Stomach smooth muscle (tissue), 2 donors: Measurements from ENCODE around the gene GRB7.
A peak's percentile ranks its signal among the peaks of the same experiment; 100 is the strongest.

ENCODE experiments used
- H3K27ac ChIP-seq: one replicate; pipeline ENCODE4 v1.7.0; 2013; ENCODE audit warnings: mild to moderate bottlenecking, low read length, inconsistent platforms
- H3K27me3 ChIP-seq, 2 donors: one replicate each; pipeline ENCODE4 v1.7.0; 2013; ENCODE audit warnings: low read length in 2 of 2; ENCODE audit not compliant: insufficient read depth in 2 of 2, control insufficient read depth in 1 of 2
- H3K36me3 ChIP-seq, 2 donors: one replicate each; pipeline ENCODE4 v1.7.0; 2013; ENCODE audit warnings: low read length in 2 of 2; ENCODE audit not compliant: control insufficient read depth in 2 of 2, insufficient read depth in 2 of 2
- H3K4me1 ChIP-seq: one replicate; pipeline ENCODE4 v1.7.0; 2013; ENCODE audit warnings: low read length; ENCODE audit not compliant: control insufficient read depth, insufficient read depth
- H3K4me3 ChIP-seq, 2 donors: one replicate each; pipeline ENCODE4 v1.7.0; 2013; ENCODE audit warnings: low read length in 2 of 2
- H3K9ac ChIP-seq, 2 donors: one replicate each; pipeline ENCODE4 v1.7.0; 2013; ENCODE audit warnings: low read length in 2 of 2, mild to moderate bottlenecking in 1 of 2
- H3K9me3 ChIP-seq, 2 donors: one replicate each; pipeline ENCODE4 v1.7.0; 2013; ENCODE audit warnings: low read length in 2 of 2; ENCODE audit not compliant: control insufficient read depth in 2 of 2
- donor health status: healthy.
- donor health status: Pancreatic carcinoma.

GRB7 gene

DNA sequence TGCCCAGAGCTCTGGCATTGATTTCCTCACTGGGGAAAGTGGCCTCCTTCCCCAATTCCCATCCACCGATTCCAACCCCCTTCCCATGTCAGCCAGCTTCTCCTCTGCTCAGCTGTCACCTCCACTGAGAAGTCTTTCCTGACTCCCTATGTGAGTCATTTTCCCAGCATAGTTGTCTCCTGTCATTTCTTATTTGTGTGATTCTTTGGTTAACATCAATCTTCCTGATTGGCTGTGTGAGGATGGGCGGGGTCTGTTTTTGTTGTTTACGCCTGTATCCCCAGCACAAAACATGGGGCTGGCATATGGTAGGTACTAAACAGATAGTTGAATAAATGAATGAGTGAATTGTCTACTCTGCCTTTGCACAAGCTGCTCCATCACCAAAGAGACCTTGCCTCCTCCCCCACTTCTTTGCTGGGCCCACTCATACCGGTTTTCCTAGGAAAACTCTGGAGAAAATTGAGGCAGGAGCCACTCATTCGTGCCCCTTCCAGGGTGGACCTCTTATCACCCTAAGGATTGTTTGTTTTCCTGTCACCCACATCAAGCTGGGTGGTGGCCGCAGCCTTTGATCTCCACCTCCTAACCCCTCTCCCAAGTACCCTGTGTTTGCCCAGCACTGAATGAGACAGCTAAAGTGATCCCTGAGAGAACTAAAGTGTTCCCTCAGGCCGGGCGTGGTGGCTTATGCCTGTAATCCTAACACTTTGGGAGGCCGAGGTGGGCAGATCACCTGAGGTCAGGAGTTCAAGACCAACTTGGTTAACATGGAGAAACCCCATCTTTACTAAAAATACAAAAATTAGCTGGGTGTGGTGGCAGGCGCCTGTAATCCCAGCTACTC, 1.2 kb upstream of the GRB7 start:
- no peaks in the 10 kb centered on the region for H3K36me3 ChIP-seq
- H3K4me1 ChIP-seq: peaks cover 16% of the 10 kb centered on the region
- H3K9ac ChIP-seq: no peak overlapping the region
- H3K27me3 ChIP-seq: peaks cover 41 to 45% of the 10 kb centered on the region in 2 donors
- no peak overlapping the region for H3K4me3 ChIP-seq
- H3K9me3 ChIP-seq: no peaks in the 10 kb centered on the region
- no peak overlapping the region for H3K27ac ChIP-seq

GRCh38 chr17:39737206-39737759, 455 bp upstream of the GRB7 start:
- H3K9ac ChIP-seq: no peak overlapping the region
- peaks cover 44 to 52% of the 10 kb centered on the region in 2 donors for H3K27me3 ChIP-seq
- H3K4me1 ChIP-seq: peaks cover 16% of the 10 kb centered on the region
- no peaks in the 10 kb centered on the region for H3K36me3 ChIP-seq
- H3K4me3 ChIP-seq: no peak overlapping the region
- H3K27ac ChIP-seq: no peak overlapping the region
- no peaks in the 10 kb centered on the region for H3K9me3 ChIP-seq

DNA sequence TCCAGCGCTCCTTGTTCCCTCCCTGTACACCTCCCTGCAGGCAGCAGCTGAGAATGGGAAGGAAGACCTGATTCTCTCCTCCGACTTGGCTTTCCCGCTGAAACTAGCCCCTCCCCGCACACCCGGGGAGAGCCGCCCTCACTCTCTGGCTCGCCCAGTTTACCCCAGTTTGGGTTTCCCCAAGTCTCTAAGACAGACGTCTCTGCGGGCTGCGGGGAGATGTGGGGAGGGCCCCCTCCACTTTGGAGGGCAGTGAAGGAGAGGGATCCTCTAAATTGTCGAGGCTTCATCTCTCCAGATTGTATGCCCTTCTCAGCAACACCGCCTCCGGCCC, 797 bp downstream of the GRB7 start:
- Histone ChIP-seq H3K9me3 (no peaks in the 10 kb centered on the region), H3K27ac (no peak overlapping the region), H3K9ac (no peak overlapping the region), H3K4me3 (no peak overlapping the region), H3K27me3 (peaks cover 55 to 58% of the 10 kb centered on the region in 2 donors), H3K36me3 (no peaks in the 10 kb centered on the region), H3K4me1 (peaks cover 16% of the 10 kb centered on the region)

DNA sequence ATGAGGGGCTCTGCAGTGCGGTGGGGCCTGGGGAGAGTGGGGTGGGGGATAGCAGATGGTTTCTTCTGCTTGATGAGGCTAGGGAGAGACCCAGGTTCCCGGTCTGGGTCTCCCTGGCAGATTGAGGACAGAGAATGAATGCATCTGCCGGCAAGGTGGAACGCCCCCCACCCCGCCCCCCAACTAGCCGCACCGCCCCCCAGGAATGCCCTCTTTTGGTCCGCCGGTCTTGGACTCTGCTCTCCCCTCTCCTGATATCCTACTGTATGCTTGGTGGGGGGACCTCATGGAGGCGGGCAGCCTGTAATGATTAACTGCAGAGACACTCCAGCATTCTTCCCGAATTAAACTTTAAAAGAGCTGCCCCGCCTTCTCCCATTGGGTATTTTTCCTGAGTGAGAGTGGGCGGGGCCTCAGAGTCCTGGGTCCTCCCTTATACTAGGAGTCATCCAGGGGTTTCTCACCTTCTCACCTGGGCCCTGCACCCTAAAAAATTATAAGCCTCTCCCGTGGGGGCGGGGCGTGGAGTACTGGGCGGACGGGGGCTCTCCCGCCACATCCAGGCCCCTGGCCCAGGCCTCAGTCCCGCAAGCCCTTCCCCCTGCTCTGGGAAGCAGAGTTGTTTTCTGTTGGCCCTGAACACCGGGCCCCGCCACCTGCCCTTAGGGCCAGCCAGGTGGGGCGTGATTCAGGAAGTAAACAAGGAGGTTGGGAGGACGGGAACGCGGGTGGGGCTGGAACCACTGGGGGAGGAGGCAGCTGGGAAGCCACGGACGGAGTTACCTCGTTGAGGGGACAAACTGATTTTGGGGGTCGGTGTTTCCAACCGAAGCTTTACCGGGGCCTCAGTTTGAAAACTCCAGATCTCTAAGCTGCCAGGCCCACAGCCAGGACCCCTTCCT, 1.5 kb downstream of the GRB7 start:
- H3K4me1 ChIP-seq: peaks cover 16% of the 10 kb centered on the region
- no peaks in the 10 kb centered on the region for H3K9me3 ChIP-seq
- peaks cover 59 to 62% of the 10 kb centered on the region in 2 donors for H3K27me3 ChIP-seq
- H3K9ac ChIP-seq: no peak overlapping the region
- no peaks in the 10 kb centered on the region for H3K36me3 ChIP-seq
- H3K27ac ChIP-seq: no peak overlapping the region
- peak overlapping the region in 1 of 2 donors; percentile 22 for H3K4me3 ChIP-seq

GRCh38 chr17:39739885-39740356, 2.2 kb downstream of the GRB7 start:
- Histone ChIP-seq H3K9me3 (no peaks in the 10 kb centered on the region), H3K9ac (no peak overlapping the region), H3K36me3 (no peaks in the 10 kb centered on the region), H3K4me3 (peak overlapping the region in 1 of 2 donors; percentile 22), H3K27me3 (peaks cover 60 to 63% of the 10 kb centered on the region in 2 donors), H3K4me1 (peaks cover 16% of the 10 kb centered on the region), H3K27ac (no peak overlapping the region)

- H3K4me1 ChIP-seq: peaks cover 16% of the 10 kb centered on the region
- H3K27ac ChIP-seq: no peak overlapping the region
- H3K27me3 ChIP-seq: peaks cover 63% of the 10 kb centered on the region in 2 donors
- no peaks in the 10 kb centered on the region for H3K36me3 ChIP-seq
- no peaks in the 10 kb centered on the region for H3K9me3 ChIP-seq
- H3K4me3 ChIP-seq: no peak overlapping the region
- H3K9ac ChIP-seq: no peak overlapping the region
These were observed 2.8 kb downstream of the GRB7 start for GRCh38 chr17:39740357-39741111.

- H3K36me3 ChIP-seq: no peaks in the 10 kb centered on the region
These were observed 4.6 kb downstream of the GRB7 start for GRCh38 chr17:39742126-39742855.

DNA sequence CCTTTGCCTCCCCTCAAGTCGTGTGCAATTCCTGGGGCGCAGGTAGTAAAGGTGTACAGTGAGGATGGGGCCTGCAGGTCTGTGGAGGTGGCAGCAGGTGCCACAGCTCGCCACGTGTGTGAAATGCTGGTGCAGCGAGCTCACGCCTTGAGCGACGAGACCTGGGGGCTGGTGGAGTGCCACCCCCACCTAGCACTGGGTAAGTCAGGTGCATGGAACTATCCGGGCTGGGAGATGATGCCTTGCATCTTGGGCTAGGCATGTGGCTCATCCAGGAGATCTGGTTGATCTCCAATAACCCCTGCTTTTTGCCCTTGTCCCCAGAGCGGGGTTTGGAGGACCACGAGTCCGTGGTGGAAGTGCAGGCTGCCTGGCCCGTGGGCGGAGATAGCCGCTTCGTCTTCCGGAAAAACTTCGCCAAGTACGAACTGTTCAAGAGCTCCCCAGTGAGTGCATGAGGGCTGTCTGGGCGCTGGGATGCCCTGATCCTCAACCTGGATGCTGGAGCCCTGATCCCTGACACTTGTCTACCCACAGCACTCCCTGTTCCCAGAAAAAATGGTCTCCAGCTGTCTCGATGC, 5.2 kb downstream of the GRB7 start:
- H3K9me3 ChIP-seq: no peaks in the 10 kb centered on the region
- H3K4me3 ChIP-seq: no peak overlapping the region
- H3K27me3 ChIP-seq: peaks cover 48 to 53% of the 10 kb centered on the region in 2 donors
- H3K4me1 ChIP-seq: peaks cover 13% of the 10 kb centered on the region
- H3K36me3 ChIP-seq: no peaks in the 10 kb centered on the region
- H3K27ac ChIP-seq: no peak overlapping the region
- H3K9ac ChIP-seq: no peak overlapping the region

More at GRCh38 chr17:39742126-39742855, 4.6 kb downstream of the GRB7 start:
- no peak overlapping the region for H3K27ac ChIP-seq
- no peaks in the 10 kb centered on the region for H3K9me3 ChIP-seq
- H3K4me1 ChIP-seq: peaks cover 18% of the 10 kb centered on the region
- no peak overlapping the region for H3K4me3 ChIP-seq
- no peak overlapping the region for H3K9ac ChIP-seq
- peaks cover 54 to 60% of the 10 kb centered on the region in 2 donors for H3K27me3 ChIP-seq

- Histone ChIP-seq H3K9me3 (no peaks in the 10 kb centered on the region), H3K36me3 (no peaks in the 10 kb centered on the region), H3K4me1 (peaks cover 8% of the 10 kb centered on the region), H3K9ac (no peak overlapping the region), H3K27ac (no peak overlapping the region), H3K4me3 (no peak overlapping the region), H3K27me3 (peaks cover 41 to 44% of the 10 kb centered on the region in 2 donors)
These were observed 6.5 kb downstream of the GRB7 start for GRCh38 chr17:39744075-39744835.
